GM19043 (cell line): ENCODE data around the gene MYO7B.

Source experiments
- ATAC-seq: cut with Tn5 transposase; IDR thresholded peaks from one replicate; pipeline ENCODE4 v1.9.1; 2021; ENCODE audit warnings: low read depth; ENCODE audit not compliant: unreplicated experiment

Gene MYO7B

GRCh38 chr2:127655209-127656073 lies 120.0 kb downstream of the MYO7B start:
- no peak for ATAC-seq

- ATAC-seq: no peak
Measured at GRCh38 chr2:127656569-127657231, 121.2 kb downstream of the MYO7B start.

GRCh38 chr2:127657232-127657595 lies 121.7 kb downstream of the MYO7B start:
- no peak for ATAC-seq

GRCh38 chr2:127658146-127658545 lies 122.7 kb downstream of the MYO7B start:
- ATAC-seq: no peak

- ATAC-seq: no peak
Measured at GRCh38 chr2:127658641-127659407, 123.3 kb downstream of the MYO7B start.

- ATAC-seq: no peak
Measured at GRCh38 chr2:127659408-127660290, 124.2 kb downstream of the MYO7B start.

GRCh38 chr2:127660291-127660578 lies 124.8 kb downstream of the MYO7B start:
- ATAC-seq: no peak

- ATAC-seq: no peak
Measured at GRCh38 chr2:127661072-127661649, 125.7 kb downstream of the MYO7B start.

GRCh38 chr2:127661949-127662510 lies 126.5 kb downstream of the MYO7B start:
- no peak for ATAC-seq

GRCh38 chr2:127662937-127663565 lies 127.6 kb downstream of the MYO7B start:
- ATAC-seq: no peak

- ATAC-seq: no peak
Measured at GRCh38 chr2:127663566-127664064, 128.1 kb downstream of the MYO7B start.

GRCh38 chr2:127664065-127664894 lies 128.8 kb downstream of the MYO7B start:
- ATAC-seq: no peak

- ATAC-seq: no peak
Measured at GRCh38 chr2:127664895-127665225, 129.4 kb downstream of the MYO7B start.

GRCh38 chr2:127665267-127665893 lies 129.9 kb downstream of the MYO7B start:
- no peak for ATAC-seq

GRCh38 chr2:127669056-127669455 lies 133.6 kb downstream of the MYO7B start:
- no peak for ATAC-seq

- no peak for ATAC-seq
Measured at GRCh38 chr2:127670055-127670956, 134.8 kb downstream of the MYO7B start.

GRCh38 chr2:127670957-127671290 lies 135.4 kb downstream of the MYO7B start:
- no peak for ATAC-seq
